Choroid plexus epithelial cell (primary cell): ENCODE results near the gene NAA16.
"Not testable (repeated sequence)": the region's sequence is repeated elsewhere in the genome, so short reads cannot be mapped to it uniquely, and the experiment has no call there.

Source experiments
- DNase-seq: peaks from one replicate; pipeline ENCODE4 v3.0.0-alpha.2; 2010; ENCODE audit warnings: low read depth
- H3K4me3 ChIP-seq: 2 replicates; pipeline ENCODE4 v1.5.1; 2011; ENCODE audit warnings: low read depth, mild to moderate bottlenecking, control low read depth, low read length, moderate library complexity
- CTCF ChIP-seq: conservative IDR thresholded peaks from 2 replicates; pipeline ENCODE4 v1.5.1; 2011; ENCODE audit warnings: low read depth, mild to moderate bottlenecking, control low read depth, inconsistent platforms, low read length, moderate library complexity

NAA16 gene

GRCh38 chr13:41352935-41353840, 42.1 kb downstream of the NAA16 start:
- peak overlapping the region; percentile 20 for H3K4me3 ChIP-seq
- TF ChIP-seq CTCF: peak; percentile 73
- DNase-seq: peak; percentile 73

- no peak for TF ChIP-seq CTCF
- DNase-seq: no peak
- no peak overlapping the region for H3K4me3 ChIP-seq
Measured at GRCh38 chr13:41354416-41354815, 43.3 kb downstream of the NAA16 start.

GRCh38 chr13:41356385-41356648, 45.2 kb downstream of the NAA16 start:
- not testable (repeated sequence) for DNase-seq, H3K4me3 ChIP-seq

- DNase-seq: no peak
- no peak overlapping the region for H3K4me3 ChIP-seq
- no peak for TF ChIP-seq CTCF
Measured at GRCh38 chr13:41356786-41357185, 45.7 kb downstream of the NAA16 start.

GRCh38 chr13:41361491-41361890, 50.4 kb downstream of the NAA16 start:
- TF ChIP-seq CTCF: no peak
- DNase-seq: peak; percentile 34
- no peak overlapping the region for H3K4me3 ChIP-seq

GRCh38 chr13:41364043-41364442, 53.0 kb downstream of the NAA16 start:
- H3K4me3 ChIP-seq: no peak overlapping the region
- TF ChIP-seq CTCF: no peak
- no peak for DNase-seq

- TF ChIP-seq CTCF: no peak
- no peak overlapping the region for H3K4me3 ChIP-seq
- peak; percentile 71 for DNase-seq
Measured at GRCh38 chr13:41365631-41366030, 54.6 kb downstream of the NAA16 start.
